Panc1 (cell line): Measurements from ENCODE around the gene PPIL1. TPM values are rescaled to one million over a fixed set of nuclear protein-coding genes. Genes with fewer than 3 reads are reported as not detected.

Source experiments
- ATAC-seq: fragments of 200-7000 bp; cut with Tn5 transposase; 2 replicates; pipeline ENCODE4 v1.9.1; 2020; ENCODE audit warnings: mild to moderate bottlenecking, moderate library complexity
- BruUV-seq: library from RNA; stranded (reverse); fragments of 400-500 nt; replicated peaks from 2 replicates; lab custom pipeline; 2021; lab: Mats Ljungman, UMichigan
- CTCF ChIA-PET: fragments of 300-600 bp; sonication (Branson Sonifier 250); formaldehyde crosslinking; loops from one replicate; lab custom pipeline; 2022; ENCODE audit warnings: antibody characterized with exemption; lab: Charles Lee
- POLR2A ChIA-PET: fragments of 300-600 bp; sonication (Branson Sonifier 250); formaldehyde crosslinking; loops from one replicate; lab custom pipeline; 2022; ENCODE audit warnings: antibody characterized with exemption; lab: Charles Lee
- DNase-seq: peaks from one replicate; pipeline ENCODE4 v3.0.0-alpha.2; 2010; ENCODE audit warnings: low read depth, low spot score
- H3K27ac ChIP-seq: 2 replicates; pipeline ENCODE4 v1.5.1; 2011; ENCODE audit warnings: mild to moderate bottlenecking, low read length, inconsistent platforms
- H3K27me3 ChIP-seq: fragments of 200-500 bp; sonication (Bioruptor generic); 2 replicates; pipeline ENCODE4 v1.6.0; 2014; ENCODE audit warnings: low read length, inconsistent platforms; ENCODE audit not compliant: control insufficient read depth, insufficient read depth
- H3K36me3 ChIP-seq: fragments of 200-500 bp; sonication (Bioruptor generic); 2 replicates; pipeline ENCODE4 v1.5.1; 2014; ENCODE audit warnings: inconsistent platforms, mild to moderate bottlenecking, low read length, moderate library complexity; ENCODE audit not compliant: control insufficient read depth, insufficient read depth
- H3K4me1 ChIP-seq: 2 replicates; pipeline ENCODE4 v1.5.1; 2011; ENCODE audit warnings: inconsistent platforms, mild to moderate bottlenecking, low read length, moderate library complexity; ENCODE audit not compliant: control insufficient read depth, insufficient read depth
- H3K4me3 ChIP-seq, 2 experiments: 2 replicates each; pipeline ENCODE4 v1.5.1; 2011 to 2012; ENCODE audit warnings: low read depth in 2 of 2, low read length in 2 of 2, mild to moderate bottlenecking in 2 of 2, inconsistent platforms in 1 of 2, moderate library complexity in 1 of 2
- H3K9me3 ChIP-seq: fragments of 200-500 bp; sonication (Bioruptor generic); 2 replicates; pipeline ENCODE4 v1.5.1; 2014; ENCODE audit warnings: low read depth, mild to moderate bottlenecking, inconsistent platforms, low read length, moderate library complexity; ENCODE audit not compliant: control insufficient read depth, insufficient read depth
- POLR2AphosphoS5 ChIP-seq: IDR thresholded peaks from 2 replicates; pipeline ENCODE4 v1.6.1; 2012; ENCODE audit warnings: mild to moderate bottlenecking, low read depth, low read length, moderate library complexity
- REST ChIP-seq, 2 experiments: IDR thresholded peaks; 2 replicates each; pipeline ENCODE4 v1.6.1; 2011 to 2012; ENCODE audit warnings: low read depth in 2 of 2, control low read depth in 1 of 2, low read length in 1 of 2, mild to moderate bottlenecking in 1 of 2, moderate library complexity in 1 of 2; ENCODE audit not compliant: insufficient read depth in 1 of 2
- SIN3A ChIP-seq: IDR thresholded peaks from 2 replicates; pipeline ENCODE4 v1.6.1; 2012; ENCODE audit warnings: low read depth, mild to moderate bottlenecking, low read length, moderate library complexity, borderline replicate concordance; ENCODE audit not compliant: insufficient read depth
- TCF7L2 ChIP-seq: IDR thresholded peaks from 2 replicates; pipeline ENCODE4 v1.6.1; 2011; ENCODE audit warnings: mild to moderate bottlenecking, low read depth, low read length, inconsistent platforms
- in situ Hi-C: cut with HindIII; loops from 2 replicates; pipeline ENCODE4 v1.10.0; 2016; ENCODE audit warnings: low sequenced_read_pairs, low pct_unique_long_range_greater_than_20kb
- intact Hi-C: fragments of 100-400 bp; cut with micrococcal nuclease; formaldehyde crosslinking; loops from one replicate; pipeline ENCODE4 v1.10.0; 2022; ENCODE audit not compliant: unreplicated experiment
- total RNA-seq: library from RNA; stranded (reverse); gene quantifications from one replicate; pipeline ENCODE4 v1.2.1, GENCODE V29; 2021; ENCODE audit not compliant: unreplicated experiment
- TF ChIP-seq, protein P1 (sequence below): fragments of 450-650 bp; IDR thresholded peaks from 2 replicates; pipeline ENCODE4 v1.5.1; 2017; ENCODE audit warnings: mild to moderate bottlenecking

PPIL1 gene
- total RNA-seq, 1 experiment from 2014 or later = 44.1 TPM

- H3K9me3 ChIP-seq = no peaks in the 10 kb centered on the region
- no peak for TF ChIP-seq REST (IDR thresholded peaks at IDR 0.05; ENCODE audit: insufficient read depth in 1 of 2, low read depth in 2 of 2, low read length in 1 of 2)
- TF ChIP-seq TCF7L2 = no peak
- no peak for TF ChIP-seq POLR2AphosphoS5
- TF ChIP-seq, protein P1, sequence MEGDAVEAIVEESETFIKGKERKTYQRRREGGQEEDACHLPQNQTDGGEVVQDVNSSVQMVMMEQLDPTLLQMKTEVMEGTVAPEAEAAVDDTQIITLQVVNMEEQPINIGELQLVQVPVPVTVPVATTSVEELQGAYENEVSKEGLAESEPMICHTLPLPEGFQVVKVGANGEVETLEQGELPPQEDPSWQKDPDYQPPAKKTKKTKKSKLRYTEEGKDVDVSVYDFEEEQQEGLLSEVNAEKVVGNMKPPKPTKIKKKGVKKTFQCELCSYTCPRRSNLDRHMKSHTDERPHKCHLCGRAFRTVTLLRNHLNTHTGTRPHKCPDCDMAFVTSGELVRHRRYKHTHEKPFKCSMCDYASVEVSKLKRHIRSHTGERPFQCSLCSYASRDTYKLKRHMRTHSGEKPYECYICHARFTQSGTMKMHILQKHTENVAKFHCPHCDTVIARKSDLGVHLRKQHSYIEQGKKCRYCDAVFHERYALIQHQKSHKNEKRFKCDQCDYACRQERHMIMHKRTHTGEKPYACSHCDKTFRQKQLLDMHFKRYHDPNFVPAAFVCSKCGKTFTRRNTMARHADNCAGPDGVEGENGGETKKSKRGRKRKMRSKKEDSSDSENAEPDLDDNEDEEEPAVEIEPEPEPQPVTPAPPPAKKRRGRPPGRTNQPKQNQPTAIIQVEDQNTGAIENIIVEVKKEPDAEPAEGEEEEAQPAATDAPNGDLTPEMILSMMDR = no peak
- TF ChIP-seq SIN3A = no peak
- ChIA-PET POLR2A (no interaction called here), CTCF (no interaction called here)
- BruUV-seq = no TSS peak
- in situ Hi-C loops = no loop called here
- DNase-seq (no peak), ATAC-seq (no peak)
- H3K36me3 ChIP-seq = no peaks in the 10 kb centered on the region
- no peaks in the 10 kb centered on the region for H3K27me3 ChIP-seq
- no peak overlapping the region for H3K27ac ChIP-seq
- no peaks in the 10 kb centered on the region for H3K4me1 ChIP-seq
- intact Hi-C loops = no loop called here
- H3K4me3 ChIP-seq = no peak overlapping the region
These were observed 41.3 kb downstream of the PPIL1 start for GRCh38 chr6:36833182-36833789.

- H3K4me3 ChIP-seq = no peak overlapping the region
- ChIA-PET POLR2A (no interaction called here), CTCF (no interaction called here)
- TF ChIP-seq, protein P1 = no peak
- TF ChIP-seq SIN3A = no peak
- H3K9me3 ChIP-seq = no peaks in the 10 kb centered on the region
- H3K4me1 ChIP-seq = peaks cover 5% of the 10 kb centered on the region; the same call in 1 of the 2 replicates
- in situ Hi-C loops (no loop called here), intact Hi-C loops (no loop called here)
- BruUV-seq = no TSS peak
- ATAC-seq (no peak), DNase-seq (no peak)
- H3K36me3 ChIP-seq = no peaks in the 10 kb centered on the region
- no peaks in the 10 kb centered on the region for H3K27me3 ChIP-seq
- H3K27ac ChIP-seq = no peak overlapping the region
These were observed 42.3 kb downstream of the PPIL1 start for GRCh38 chr6:36832313-36832712.
